ENCODE measurements around the gene SLFN12L. TPM values are rescaled to one million over a fixed set of nuclear protein-coding genes. Genes with fewer than 3 reads are reported as not detected.
"Not testable (repeated sequence)": the region's sequence is repeated elsewhere in the genome, so short reads cannot be mapped to it uniquely, and the experiment has no call there.

The SLFN12L gene
- total RNA-seq, result 10 to 100 TPM; 56.1 to 72.2 TPM

- Mint-ChIP-seq H3K9me3 (no peaks in the 10 kb centered on the region), H3K27me3 (no peaks in the 10 kb centered on the region), H3K4me1 (peaks cover 36% of the 10 kb centered on the region), H3K36me3 (ENCODE audit: low read depth) (peaks cover 47% of the 10 kb centered on the region), H3K4me3 (peak within 1 kb of the TSS; percentile 79), H3K27ac (peak within 1 kb of the TSS; percentile 96)
- ATAC-seq (replicated peaks), result peak; percentile 59
Measured at GRCh38 chr17:35537601-35538141, at the start of gene SLFN12L. TSS of gene SLFN12L (minus strand) at chr17:35537678. CDS start at chr17:35522364, 15,314 bp downstream.

GRCh38 chr17:35586569-35587073 is 49.1 kb upstream of the SLFN12L start:
- Mint-ChIP-seq H3K27ac (peak overlapping the region; percentile 99), H3K4me1 (peaks cover 13% of the 10 kb centered on the region), H3K27me3 (no peaks in the 10 kb centered on the region), H3K9me3 (no peaks in the 10 kb centered on the region), H3K36me3 (ENCODE audit: low read depth) (peaks cover 27% of the 10 kb centered on the region), H3K4me3 (peak overlapping the region; percentile 99)
- peak; percentile 3 for ATAC-seq (replicated peaks)

DNA sequence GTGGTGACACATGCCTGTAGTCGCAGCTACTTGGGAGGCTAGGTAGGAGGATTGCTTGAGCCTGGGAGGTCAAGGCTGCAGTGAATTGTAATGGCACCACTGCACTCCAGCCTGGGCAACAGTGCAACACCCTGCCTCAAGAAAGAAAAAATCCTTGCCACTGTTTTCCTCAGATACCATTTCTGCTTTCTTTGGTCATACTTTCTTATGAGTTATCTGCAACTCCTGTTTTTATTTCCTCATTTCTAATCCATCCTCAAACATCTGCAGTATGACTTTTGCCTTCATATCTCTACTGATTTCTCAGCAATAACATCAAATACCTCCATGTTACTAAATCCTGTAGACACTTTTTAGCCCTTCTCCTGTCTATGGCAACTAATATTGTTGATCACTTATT is 46.6 kb upstream of the SLFN12L start:
- Mint-ChIP-seq H3K9me3 (no peaks in the 10 kb centered on the region), H3K36me3 (ENCODE audit: low read depth) (peaks cover 10% of the 10 kb centered on the region), H3K27me3 (no peaks in the 10 kb centered on the region), H3K27ac (no peak overlapping the region), H3K4me1 (peaks cover 12% of the 10 kb centered on the region), H3K4me3 (no peak overlapping the region)
- no peak for ATAC-seq (replicated peaks)

- H3K36me3 Mint-ChIP-seq (ENCODE audit: low read depth), result peaks cover 16% of the 10 kb centered on the region
- H3K27me3 Mint-ChIP-seq, result no peaks in the 10 kb centered on the region
- peaks cover 11% of the 10 kb centered on the region for H3K4me1 Mint-ChIP-seq
- no peaks in the 10 kb centered on the region for H3K9me3 Mint-ChIP-seq
- peak overlapping the region; percentile 100 for H3K4me3 Mint-ChIP-seq
- H3K27ac Mint-ChIP-seq, result peak overlapping the region; percentile 99
- peak; percentile 52 for ATAC-seq (replicated peaks)
Measured at GRCh38 chr17:35578929-35579432, 41.5 kb upstream of the SLFN12L start.

DNA sequence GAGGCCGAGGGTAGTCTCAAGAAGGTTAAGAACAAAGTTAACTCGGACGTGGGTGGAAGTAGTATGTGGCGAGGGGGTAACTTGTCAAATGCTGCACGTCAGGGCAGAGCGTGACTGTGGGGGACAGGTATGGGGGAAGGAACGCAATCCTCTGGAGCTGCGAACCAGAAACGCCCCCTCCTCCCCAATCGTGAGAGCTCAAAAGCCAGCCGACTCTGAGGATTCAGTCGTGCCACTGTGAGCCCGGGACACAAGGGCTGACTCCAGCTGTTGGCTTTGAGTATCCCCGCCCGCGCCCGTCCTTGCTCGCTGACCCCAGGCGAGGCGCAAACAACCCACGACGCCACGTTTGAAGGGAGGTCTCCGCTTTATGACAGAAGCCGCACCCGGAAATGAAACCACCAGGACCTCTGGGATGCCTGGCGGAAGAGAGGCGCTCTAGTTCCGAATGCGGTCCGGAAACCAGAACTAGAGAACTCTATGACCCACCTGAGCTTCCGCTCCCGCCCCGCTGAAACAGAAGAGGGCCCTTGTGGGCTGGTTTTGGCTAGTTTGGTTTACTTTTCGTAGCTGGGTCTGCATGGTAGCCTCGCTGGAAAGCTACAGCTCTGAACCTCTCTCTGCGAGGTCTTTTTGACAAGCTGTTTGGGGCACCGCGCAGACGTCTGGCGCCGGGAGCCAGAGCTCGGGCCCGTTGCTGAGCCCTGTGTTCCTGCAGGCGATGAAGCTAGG is 40.9 kb upstream of the SLFN12L start, which contains the start of gene PEX12:
TSS of gene PEX12 (minus strand) at position 375 of the 732 bp plus-strand sequence. CDS start 550 bp downstream, outside the sequence.
- peak; percentile 95 for ATAC-seq (replicated peaks)
- H3K9me3 Mint-ChIP-seq, result no peaks in the 10 kb centered on the region
- peaks cover 22% of the 10 kb centered on the region for H3K36me3 Mint-ChIP-seq (ENCODE audit: low read depth)
- H3K27ac Mint-ChIP-seq, result peak within 1 kb of the TSS; percentile 99
- peaks cover 11% of the 10 kb centered on the region for H3K4me1 Mint-ChIP-seq
- peak within 1 kb of the TSS; percentile 100 for H3K4me3 Mint-ChIP-seq
- no peaks in the 10 kb centered on the region for H3K27me3 Mint-ChIP-seq

DNA sequence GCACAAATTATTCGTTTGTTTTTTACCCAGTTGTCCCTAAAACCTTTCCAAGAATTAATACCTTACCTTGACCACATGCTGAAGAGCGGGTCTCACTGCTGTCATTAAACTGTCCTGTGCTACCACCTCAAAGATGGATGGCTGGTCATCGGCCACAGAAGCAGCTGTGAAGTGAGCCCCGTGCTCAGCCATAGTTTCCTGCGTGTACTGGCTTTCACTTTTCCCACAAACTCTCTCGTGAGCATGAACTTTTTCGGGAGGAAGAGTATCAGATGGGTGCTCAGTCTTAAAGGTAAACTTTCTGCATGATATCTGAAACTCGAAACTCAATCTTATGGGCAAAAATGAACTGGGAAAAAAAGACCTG is 40.3 kb upstream of the SLFN12L start:
- H3K9me3 Mint-ChIP-seq, result no peaks in the 10 kb centered on the region
- H3K4me1 Mint-ChIP-seq, result peaks cover 11% of the 10 kb centered on the region
- H3K4me3 Mint-ChIP-seq, result peak overlapping the region; percentile 100
- H3K27ac Mint-ChIP-seq, result peak overlapping the region; percentile 99
- no peaks in the 10 kb centered on the region for H3K27me3 Mint-ChIP-seq
- no peak for ATAC-seq (replicated peaks)
- peaks cover 22% of the 10 kb centered on the region for H3K36me3 Mint-ChIP-seq (ENCODE audit: low read depth)

- Mint-ChIP-seq H3K4me1 (peaks cover 8% of the 10 kb centered on the region), H3K36me3 (ENCODE audit: low read depth) (peaks cover 28% of the 10 kb centered on the region), H3K9me3 (no peaks in the 10 kb centered on the region)
Measured at GRCh38 chr17:35575759-35576158, 38.3 kb upstream of the SLFN12L start.

DNA sequence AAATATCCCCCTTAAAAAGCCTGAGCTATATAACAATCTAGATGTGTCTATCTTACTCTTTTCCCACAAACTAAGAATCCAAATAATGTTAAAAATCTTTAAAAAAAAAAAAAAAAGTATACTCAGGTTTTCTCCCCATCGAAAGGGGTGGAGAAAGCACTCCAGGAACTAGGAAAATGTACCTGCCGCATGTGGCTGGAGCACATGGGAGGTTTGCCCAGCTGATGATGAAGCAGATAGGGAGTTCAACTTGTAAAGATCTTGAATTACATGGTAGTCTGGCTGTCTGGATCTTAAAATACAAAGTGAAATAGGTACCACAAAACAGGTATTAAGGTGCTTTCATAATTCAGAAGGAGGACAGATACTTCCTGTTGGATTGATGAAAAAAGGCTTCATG is 31.9 kb upstream of the SLFN12L start:
- H3K4me1 Mint-ChIP-seq, result peaks cover 14% of the 10 kb centered on the region
- peak overlapping the region; percentile 55 for H3K27ac Mint-ChIP-seq
- H3K36me3 Mint-ChIP-seq (ENCODE audit: low read depth), result peaks cover 33% of the 10 kb centered on the region

More at GRCh38 chr17:35575759-35576158, 38.3 kb upstream of the SLFN12L start:
- no peak for ATAC-seq (replicated peaks)
- Mint-ChIP-seq H3K27me3 (no peaks in the 10 kb centered on the region), H3K4me3 (no peak overlapping the region), H3K27ac (peak overlapping the region; percentile 0)

GRCh38 chr17:35568561-35568960 is 31.1 kb upstream of the SLFN12L start:
- Mint-ChIP-seq H3K27me3 (no peaks in the 10 kb centered on the region), H3K27ac (peak overlapping the region; percentile 81), H3K4me1 (peaks cover 14% of the 10 kb centered on the region), H3K9me3 (no peaks in the 10 kb centered on the region), H3K36me3 (ENCODE audit: low read depth) (peaks cover 26% of the 10 kb centered on the region), H3K4me3 (peak overlapping the region; percentile 94)
- peak; percentile 54 for ATAC-seq (replicated peaks)

More for the DNA sequence above, 31.9 kb upstream of the SLFN12L start:
- H3K4me3 Mint-ChIP-seq, result peak overlapping the region; percentile 94
- H3K9me3 Mint-ChIP-seq, result no peaks in the 10 kb centered on the region
- no peaks in the 10 kb centered on the region for H3K27me3 Mint-ChIP-seq
- no peak for ATAC-seq (replicated peaks)

DNA sequence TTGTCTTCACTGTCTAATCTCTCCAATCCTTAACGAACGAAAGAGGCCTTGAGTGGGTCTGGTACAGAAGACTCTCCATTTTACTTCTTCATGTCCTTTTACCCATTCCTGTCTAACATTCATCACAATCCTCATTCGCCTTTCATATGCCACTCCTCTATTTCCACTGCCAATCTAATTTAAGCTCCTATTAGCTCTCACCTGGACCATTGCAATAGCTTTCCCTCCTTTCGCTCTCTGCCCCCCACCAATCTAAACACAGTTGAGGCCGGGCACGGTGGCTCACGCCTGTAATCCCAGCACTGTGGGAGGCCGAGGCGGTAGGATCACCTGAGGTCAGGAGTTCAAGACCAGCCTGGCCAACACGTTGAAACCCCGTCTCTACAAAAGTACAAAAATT is 29.5 kb upstream of the SLFN12L start:
- no peaks in the 10 kb centered on the region for H3K9me3 Mint-ChIP-seq
- no peak overlapping the region for H3K27ac Mint-ChIP-seq

DNA sequence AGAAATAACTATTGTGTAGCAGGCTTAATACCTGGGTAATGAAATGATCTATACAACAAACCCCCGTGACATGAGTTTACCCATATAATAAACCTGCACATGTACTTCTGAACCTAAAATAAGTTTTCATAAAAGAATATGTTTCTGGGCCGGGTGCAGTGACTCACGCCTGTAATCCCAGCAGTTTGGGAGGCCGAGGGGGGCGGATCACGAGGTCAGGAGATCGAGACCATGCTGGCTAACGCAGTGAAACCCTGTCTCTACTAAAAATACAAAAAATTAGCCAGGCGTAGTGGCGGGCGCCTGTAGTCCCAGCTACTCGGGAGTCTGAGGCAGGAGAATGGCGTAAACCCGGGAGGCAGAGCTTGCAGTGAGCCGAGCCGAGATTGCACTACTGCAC is 25.7 kb upstream of the SLFN12L start:
- H3K4me1 Mint-ChIP-seq; H3K27me3 Mint-ChIP-seq; ATAC-seq (replicated peaks); H3K9me3 Mint-ChIP-seq; H3K36me3 Mint-ChIP-seq (ENCODE audit: low read depth); H3K4me3 Mint-ChIP-seq; H3K27ac Mint-ChIP-seq: not testable (repeated sequence)

More for the DNA sequence above, 29.5 kb upstream of the SLFN12L start:
- H3K36me3 Mint-ChIP-seq (ENCODE audit: low read depth), result peaks cover 20% of the 10 kb centered on the region
- H3K27me3 Mint-ChIP-seq, result no peaks in the 10 kb centered on the region
- H3K4me1 Mint-ChIP-seq, result peaks cover 14% of the 10 kb centered on the region
- peak overlapping the region; percentile 94 for H3K4me3 Mint-ChIP-seq
- no peak for ATAC-seq (replicated peaks)

- H3K27me3 Mint-ChIP-seq, result peaks cover 5% of the 10 kb centered on the region
- no peak within 1 kb of the TSS for H3K27ac Mint-ChIP-seq
- H3K9me3 Mint-ChIP-seq, result no peaks in the 10 kb centered on the region
- H3K4me3 Mint-ChIP-seq, result no peak within 1 kb of the TSS
- no peaks in the 10 kb centered on the region for H3K36me3 Mint-ChIP-seq (ENCODE audit: low read depth)
- H3K4me1 Mint-ChIP-seq, result no peaks in the 10 kb centered on the region
- ATAC-seq (replicated peaks), result no peak
Measured at GRCh38 chr17:35560703-35561102, 23.2 kb upstream of the SLFN12L start, which contains the start of gene SLFN14. TSS of gene SLFN14 (minus strand) at chr17:35560819. CDS start at chr17:35558062, 2,757 bp downstream.

DNA sequence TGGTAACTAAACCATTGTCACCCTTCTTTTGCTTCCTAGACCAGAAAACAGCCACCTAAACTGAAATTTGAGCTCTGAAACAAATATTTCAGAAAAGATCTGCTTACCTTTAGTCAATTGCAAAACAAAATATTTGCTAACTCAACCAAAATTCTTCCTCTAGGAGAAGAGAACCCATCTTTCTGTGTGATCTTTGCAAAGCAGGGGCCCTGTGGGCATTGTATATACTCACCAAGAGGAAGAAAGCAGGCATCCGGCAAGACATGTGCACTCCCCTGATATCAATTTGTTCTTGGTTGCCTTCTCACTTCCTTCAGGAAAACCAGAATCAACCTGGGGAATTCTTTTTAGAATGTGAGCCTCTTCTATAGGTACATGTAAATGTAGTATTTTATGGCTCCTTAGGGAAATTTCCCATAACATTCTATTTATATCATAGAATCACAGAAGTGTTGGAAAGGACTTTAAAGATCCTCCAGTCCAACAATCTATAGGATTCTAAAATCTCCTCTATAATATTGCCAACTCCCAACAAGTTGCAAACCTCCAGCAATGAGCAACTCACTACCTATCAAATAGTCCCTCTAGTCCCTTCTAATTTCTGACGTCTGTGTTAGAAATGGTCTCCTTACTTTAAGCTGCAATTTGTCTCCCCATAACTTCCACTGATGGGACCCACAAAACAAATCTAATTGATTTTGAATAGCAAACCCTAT is 22.2 kb upstream of the SLFN12L start:
- H3K27ac Mint-ChIP-seq, result no peak overlapping the region
- H3K36me3 Mint-ChIP-seq (ENCODE audit: low read depth), result no peaks in the 10 kb centered on the region
- H3K27me3 Mint-ChIP-seq, result peaks cover 5% of the 10 kb centered on the region
- no peak for ATAC-seq (replicated peaks)
- H3K9me3 Mint-ChIP-seq, result no peaks in the 10 kb centered on the region
- no peak overlapping the region for H3K4me3 Mint-ChIP-seq
- no peaks in the 10 kb centered on the region for H3K4me1 Mint-ChIP-seq

- Mint-ChIP-seq H3K27ac (no peak overlapping the region), H3K36me3 (ENCODE audit: low read depth) (no peaks in the 10 kb centered on the region), H3K9me3 (no peaks in the 10 kb centered on the region), H3K4me3 (no peak overlapping the region), H3K27me3 (peaks cover 5% of the 10 kb centered on the region), H3K4me1 (no peaks in the 10 kb centered on the region)
- no peak for ATAC-seq (replicated peaks)
Measured at GRCh38 chr17:35557353-35557752, 19.9 kb upstream of the SLFN12L start.
